Prostate gland (tissue), 2 donors: Measurements from ENCODE around the gene ARMC9.

Source experiments
- CTCF ChIP-seq, 4 experiments: fragments of 200-600 bp in 2 of 4; fragments of 450-650 bp in 2 of 4; sonication (generic) in 2 of 4; IDR thresholded peaks; 1 replicate in 3 of 4; 2 replicates in 1 of 4; pipeline ENCODE4 v1.5.1; 2016 to 2019; ENCODE audit warnings: antibody characterized with exemption in 4 of 4, mild to moderate bottlenecking in 2 of 4, moderate library complexity in 2 of 4
- POLR2A ChIP-seq: fragments of 450-650 bp; IDR thresholded peaks from one replicate; pipeline ENCODE4 v1.6.1; 2016; ENCODE audit warnings: antibody characterized with exemption, mild to moderate bottlenecking

GRCh38 chr2:231228223-231228622 lies 29.8 kb downstream of the ARMC9 start:
- TF ChIP-seq CTCF (IDR thresholded peaks at IDR 0.05) (no peak), POLR2A (no peak)
